HG03378 (cell line): Measurements from ENCODE around the gene CACNA1C.

Experiments used
- ATAC-seq: cut with Tn5 transposase; IDR thresholded peaks from one replicate; pipeline ENCODE4 v1.9.1; 2021; ENCODE audit warnings: mild to moderate bottlenecking, moderate library complexity; ENCODE audit not compliant: unreplicated experiment

The CACNA1C gene

GRCh38 chr12:2533036-2533435 is 480.2 kb downstream of the CACNA1C start:
- no peak for ATAC-seq

- no peak for ATAC-seq
Observed at GRCh38 chr12:2535583-2536204, 482.9 kb downstream of the CACNA1C start.

DNA sequence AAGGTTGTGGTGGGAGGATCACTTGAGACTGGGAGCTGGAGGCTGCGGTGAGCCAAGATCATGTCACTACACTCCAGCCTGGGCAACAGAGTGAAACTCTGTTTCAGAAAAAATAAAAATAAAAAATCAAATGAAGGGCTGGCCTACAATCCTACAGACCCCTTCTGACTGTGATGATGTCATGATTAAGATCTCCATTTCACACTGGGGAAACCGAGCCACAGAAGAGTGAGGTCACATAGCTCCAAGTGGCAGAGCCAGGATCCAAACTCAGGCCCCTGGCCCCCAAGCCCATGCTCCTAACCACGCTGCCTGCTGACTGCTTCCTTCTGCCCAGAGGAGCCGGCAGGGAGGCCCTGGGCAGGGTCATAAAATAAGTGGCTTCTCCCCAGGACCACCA is 483.9 kb downstream of the CACNA1C start:
- ATAC-seq, result no peak

DNA sequence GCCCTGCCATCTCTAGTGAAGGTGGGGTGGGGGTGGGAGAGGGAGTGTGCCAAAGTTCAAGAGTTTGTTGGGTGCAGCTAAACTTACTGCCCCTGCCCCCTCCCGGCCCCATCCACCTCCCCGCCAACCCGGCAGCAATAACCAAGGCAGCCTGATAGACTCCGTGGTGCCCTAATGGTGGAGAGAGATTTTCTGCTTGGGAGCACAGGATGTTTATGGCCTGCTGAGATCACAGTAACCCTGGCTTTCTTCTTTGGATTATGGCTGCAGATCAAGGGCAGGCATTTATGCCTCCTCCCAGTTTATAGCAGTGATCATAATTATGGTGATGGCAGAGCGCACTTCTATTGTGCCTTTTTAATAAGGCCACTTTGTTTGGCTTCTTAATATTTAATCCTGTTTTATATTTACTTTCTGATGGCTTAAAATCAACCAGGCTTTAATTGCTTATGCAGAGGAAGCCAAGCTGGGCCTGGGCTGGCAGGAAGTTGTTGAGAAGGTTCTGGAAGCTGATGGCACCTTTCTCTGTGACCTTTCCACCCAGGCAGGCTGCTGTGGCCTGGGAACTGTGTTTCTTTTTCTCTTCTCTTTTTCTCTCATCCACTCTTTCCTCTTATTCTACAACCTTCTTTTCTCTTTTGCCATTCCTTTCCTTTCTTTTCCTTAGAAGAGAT is 485.2 kb downstream of the CACNA1C start:
- ATAC-seq, result no peak

- no peak for ATAC-seq
Observed at GRCh38 chr12:2539938-2540337, 487.2 kb downstream of the CACNA1C start.

DNA sequence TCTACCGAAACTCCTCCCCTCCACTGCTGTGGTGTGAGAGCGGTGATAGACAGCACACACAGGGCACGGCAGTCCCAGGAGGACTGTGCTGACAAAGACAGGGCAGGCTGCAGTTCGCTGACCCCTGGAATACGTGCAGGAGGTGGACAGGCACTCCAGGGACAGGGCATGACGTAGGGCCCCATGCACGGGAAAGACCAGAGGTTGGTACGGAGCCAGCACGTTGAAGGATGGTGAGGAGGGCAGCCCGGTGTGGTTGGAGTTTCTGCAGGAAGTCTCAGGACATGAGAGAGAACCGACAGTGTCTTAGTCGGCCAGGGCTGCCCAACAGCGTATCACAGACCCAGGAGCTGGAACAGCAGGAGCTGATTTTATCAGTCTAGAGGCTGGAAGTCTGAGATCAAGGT is 487.8 kb downstream of the CACNA1C start:
- no peak for ATAC-seq

DNA sequence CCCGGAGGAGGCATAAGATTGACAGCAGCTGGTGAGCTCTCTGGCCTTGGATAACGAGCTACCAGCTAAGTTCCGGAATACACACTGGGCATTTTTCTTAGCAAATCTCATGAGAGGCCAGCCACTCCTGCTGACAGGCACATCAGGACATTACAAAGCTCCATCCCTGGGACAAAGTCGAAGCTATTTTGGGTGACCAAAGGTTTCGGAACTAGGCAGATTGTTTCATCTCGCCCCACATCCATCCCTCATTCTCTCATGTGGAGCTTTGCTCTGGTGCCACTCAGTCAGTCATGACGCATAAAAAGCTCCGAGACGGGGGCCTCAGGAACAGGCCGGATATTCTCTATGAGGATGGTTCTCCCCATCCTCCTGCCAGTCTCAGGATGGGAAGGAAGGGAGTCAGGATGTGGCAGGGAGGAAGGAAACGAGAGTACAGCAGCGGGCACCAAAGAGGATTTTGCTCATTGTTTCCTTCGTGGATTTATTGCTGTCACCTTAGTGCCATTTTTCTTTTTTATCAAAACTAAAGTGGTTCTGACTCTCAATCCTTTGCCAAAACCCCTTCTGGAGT is 488.9 kb downstream of the CACNA1C start:
- no peak for ATAC-seq

GRCh38 chr12:2543801-2544200 is 491.0 kb downstream of the CACNA1C start:
- no peak for ATAC-seq

GRCh38 chr12:2544230-2544629 is 491.4 kb downstream of the CACNA1C start:
- ATAC-seq, result no peak

- no peak for ATAC-seq
Observed at GRCh38 chr12:2547273-2548044, 494.7 kb downstream of the CACNA1C start.

GRCh38 chr12:2548081-2548480 is 495.3 kb downstream of the CACNA1C start:
- no peak for ATAC-seq

GRCh38 chr12:2550561-2551411 is 498.0 kb downstream of the CACNA1C start:
- no peak for ATAC-seq

DNA sequence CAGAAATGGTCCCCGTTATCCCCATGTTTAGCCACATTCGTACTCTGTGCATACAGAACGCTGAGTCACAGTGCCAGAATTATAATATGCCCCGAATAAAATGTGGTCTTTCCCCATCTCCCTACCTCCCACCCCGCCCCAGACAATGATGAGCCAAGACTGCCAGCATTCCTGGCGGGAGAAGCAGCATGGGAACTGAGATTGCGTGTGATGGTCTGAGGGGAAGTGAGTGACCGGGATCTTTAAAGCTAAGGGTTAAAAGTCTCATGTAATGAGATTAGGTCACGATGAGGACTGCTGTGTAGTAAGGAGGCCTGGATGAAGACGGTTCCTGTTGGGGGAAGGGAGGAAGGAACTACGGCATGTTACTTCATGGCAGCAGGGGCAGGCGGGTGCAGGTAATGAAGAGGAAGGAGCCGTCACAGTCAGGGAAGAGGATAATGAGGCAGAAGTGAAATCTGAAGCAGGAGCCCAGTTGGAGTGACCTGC is 498.7 kb downstream of the CACNA1C start:
- ATAC-seq, result no peak

DNA sequence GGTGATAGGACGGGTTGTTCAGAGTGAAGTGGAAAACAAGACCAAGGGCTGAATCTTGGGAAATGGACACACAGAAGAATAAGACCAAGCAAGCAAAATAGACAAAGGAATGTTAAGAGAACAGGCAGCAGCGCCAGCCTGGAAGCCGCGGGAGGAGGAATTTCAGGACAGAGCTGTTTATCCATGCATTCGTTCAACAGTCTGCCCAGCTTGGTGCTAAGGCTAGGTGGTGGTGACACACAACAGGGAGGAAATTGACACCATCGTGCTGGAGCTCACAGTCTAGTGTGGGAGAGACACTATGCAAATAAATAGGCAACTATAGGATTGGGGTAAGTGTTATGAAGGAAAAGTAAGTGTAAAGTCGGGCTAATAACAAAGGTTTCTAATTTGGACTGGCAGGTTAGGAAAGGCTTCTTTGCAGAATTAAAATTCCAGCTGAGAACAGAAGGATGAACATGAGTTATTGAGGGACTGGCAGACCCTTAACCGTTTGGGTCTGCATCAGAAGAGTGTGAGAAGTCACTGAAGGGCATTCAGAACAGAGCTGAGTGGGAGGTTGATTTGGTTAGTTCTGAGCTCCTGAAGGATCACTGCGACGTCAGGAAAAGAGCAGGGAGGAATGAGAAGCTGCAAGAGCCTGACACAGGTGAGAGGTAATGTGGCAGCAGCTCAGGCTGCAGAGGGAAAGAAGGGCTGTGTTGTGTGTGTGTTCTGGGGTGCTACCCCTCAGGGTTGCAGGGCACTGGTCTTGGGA is 499.4 kb downstream of the CACNA1C start:
- no peak for ATAC-seq

DNA sequence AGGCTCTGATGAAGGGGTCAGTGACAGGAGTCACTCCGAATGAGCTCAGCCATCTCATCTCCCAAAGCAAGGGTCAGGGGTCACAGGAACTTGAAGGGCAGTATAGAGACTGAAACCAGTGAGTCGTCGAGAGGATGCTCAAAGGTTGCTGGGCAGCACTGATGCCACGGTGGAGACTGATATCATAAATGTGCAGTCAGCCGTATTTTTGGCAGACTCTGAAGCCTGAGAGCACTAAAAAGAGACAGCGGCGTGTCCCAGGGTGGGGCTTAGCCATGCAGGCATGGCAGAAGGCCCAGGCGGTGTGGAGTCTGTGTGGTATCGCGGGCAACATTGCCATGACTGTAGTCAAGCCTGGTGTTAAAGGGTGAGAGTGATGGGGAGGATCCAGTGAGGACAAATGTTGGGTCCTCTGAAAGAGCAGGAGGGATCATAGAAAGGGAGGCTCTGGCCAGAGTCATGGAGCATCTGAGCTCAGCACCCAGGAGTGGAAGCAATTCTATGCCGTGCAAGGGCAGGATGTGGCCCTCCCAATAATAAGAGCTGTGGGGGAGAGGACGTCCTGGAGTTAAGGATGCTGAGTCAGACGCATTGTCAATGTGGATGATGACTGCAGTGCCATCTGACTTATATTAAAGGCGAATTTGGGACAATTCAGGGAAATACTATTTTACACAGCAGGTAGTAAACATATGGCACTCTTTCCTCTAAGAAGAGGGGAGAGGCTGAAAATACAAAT is 500.8 kb downstream of the CACNA1C start:
- no peak for ATAC-seq

DNA sequence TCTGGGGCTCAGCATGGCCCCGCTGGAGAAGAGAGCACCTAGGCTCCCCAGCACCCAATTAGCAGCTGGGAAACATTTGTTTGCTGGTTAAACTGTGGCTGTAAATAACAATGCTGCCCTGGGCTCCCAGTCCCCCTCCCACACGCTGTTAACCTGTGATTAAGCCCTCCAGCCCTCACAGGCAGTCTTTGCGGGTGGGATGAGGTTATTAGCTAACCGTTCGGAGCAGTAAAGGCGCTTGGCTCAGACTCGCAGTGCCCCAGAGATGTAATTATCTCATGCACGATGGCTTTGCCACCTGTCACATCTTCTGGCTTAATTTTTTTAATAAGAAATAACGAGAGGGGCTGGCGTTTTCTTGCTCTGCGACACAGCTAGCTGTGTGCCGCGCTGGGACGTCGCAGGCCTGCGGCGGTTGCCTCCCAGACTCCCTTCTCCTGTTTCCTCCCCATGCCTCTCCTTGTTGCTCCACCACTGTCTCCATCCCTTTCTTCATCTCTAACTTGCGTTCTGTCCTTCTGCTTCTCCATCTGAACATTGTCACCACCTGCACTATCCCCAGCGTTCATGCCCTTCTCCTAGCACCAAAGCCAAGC is 502.8 kb downstream of the CACNA1C start:
- no peak for ATAC-seq

DNA sequence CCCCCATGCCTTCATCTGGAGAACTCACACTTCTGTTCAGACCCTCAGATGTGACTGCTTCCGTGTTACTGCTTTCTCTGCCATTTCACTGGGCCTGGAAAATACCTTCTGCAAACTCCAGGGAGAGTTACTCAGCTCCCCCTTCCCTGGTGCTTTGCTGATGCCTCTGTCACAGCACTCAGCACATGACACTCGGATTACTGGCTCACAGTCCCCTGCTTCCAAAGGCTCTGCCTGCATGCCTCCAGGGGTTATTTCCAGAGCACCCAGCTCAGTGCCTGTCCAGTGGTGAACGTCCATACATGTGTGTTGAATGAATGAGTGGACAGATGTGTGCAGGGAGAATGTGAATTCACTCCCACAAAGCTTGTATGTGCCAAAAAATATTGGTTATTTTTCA is 504.8 kb downstream of the CACNA1C start:
- no peak for ATAC-seq

- ATAC-seq, result no peak
Observed at GRCh38 chr12:2559931-2560330, 507.1 kb downstream of the CACNA1C start.

DNA sequence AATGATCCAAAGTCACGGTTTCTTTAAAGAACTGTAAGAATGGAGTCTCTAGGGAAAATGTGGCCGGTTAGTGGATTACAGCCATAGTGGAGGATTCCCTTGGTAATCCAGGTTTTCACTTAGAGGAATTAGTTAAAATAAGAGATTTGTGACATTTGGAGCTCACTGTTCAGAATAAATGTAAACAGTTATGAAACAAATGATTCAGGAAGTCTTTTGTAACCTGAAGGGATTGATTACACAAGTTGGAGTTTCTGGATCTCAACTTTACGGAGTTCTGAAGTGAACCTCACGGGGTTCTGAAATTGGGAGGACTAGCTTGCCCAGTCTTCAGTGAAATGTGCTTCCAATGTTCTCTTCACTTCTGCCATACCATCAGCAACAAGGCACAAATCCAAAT is 507.6 kb downstream of the CACNA1C start:
- no peak for ATAC-seq
